Upper lobe of left lung (tissue), 4 donors: Measurements from ENCODE around the gene GPN2.

Experiments
- EP300 ChIP-seq, 4 donors: sonication (generic); formaldehyde crosslinking; IDR thresholded peaks; one replicate each; pipeline ENCODE4 v1.5.1; 2017; ENCODE audit warnings: antibody characterized with exemption in 4 of 4, control low read depth in 2 of 4
- POLR2A ChIP-seq, 4 donors: fragments of 450-650 bp; IDR thresholded peaks; one replicate each; pipeline ENCODE4 v1.5.1; 2016 to 2017; ENCODE audit warnings: antibody characterized with exemption in 4 of 4, mild to moderate bottlenecking in 2 of 4

GRCh38 chr1:26826261-26827105 lies 63.6 kb downstream of the GPN2 start, which contains the start of gene ZDHHC18:
- TF ChIP-seq POLR2A (IDR thresholded peaks at IDR 0.05) (peak in 1 of 4 donors; percentile 33), EP300 (IDR thresholded peaks at IDR 0.05) (no peak)
